HepG2 (cell line): Measurements from ENCODE around the gene SLC22A23. TPM values are rescaled to one million over a fixed set of nuclear protein-coding genes. Genes with fewer than 3 reads are reported as not detected.

Experiments used
- ATAC-seq: fragments of 200-7000 bp; cut with Tn5 transposase; 3 replicates; pipeline ENCODE4 v1.9.1; 2020; ENCODE audit warnings: mild to moderate bottlenecking, moderate library complexity
- BruUV-seq: library from RNA; stranded (reverse); fragments of 400-500 nt; replicated peaks from 2 replicates; lab custom pipeline; 2021; lab: Mats Ljungman, UMichigan
- CTCF ChIA-PET: fragments of 300-600 bp; formaldehyde crosslinking; extraction: SDS; loops from one replicate; lab custom pipeline; 2021; ENCODE audit warnings: low total read pairs, inconsistent platforms, low intra/inter-chr PET ratio; lab: Yijun Ruan, JAX
- POLR2A ChIA-PET: fragments of 350-600 bp; sonication (Branson Sonifier 250); formaldehyde crosslinking; loops from one replicate; lab custom pipeline; 2020; ENCODE audit warnings: antibody characterized with exemption, inconsistent platforms; lab: Yijun Ruan, JAX
- DNase-seq: peaks from one replicate; pipeline ENCODE4 v3.0.0-alpha.2; 2015; ENCODE audit warnings: low spot score
- FAIRE-seq: peaks from 3 replicates; lab custom pipeline; 2011; peaks lifted over from hg19 to GRCh38; lab: Jason Lieb, UNC
- H2AFZ ChIP-seq: one replicate; pipeline ENCODE4 v1.6.1; 2011; ENCODE audit warnings: low read length, inconsistent platforms
- H3K27ac ChIP-seq: fragments of 300-600 bp; 3 replicates; pipeline ENCODE4 v1.8.0; 2011; ENCODE audit warnings: mixed run types, mild to moderate bottlenecking, mixed read lengths, low read length, inconsistent platforms; ENCODE audit not compliant: insufficient read depth; ENCODE audit errors: extremely low read length
- H3K27me3 ChIP-seq, 2 experiments: fragments of 200-600 bp in 1 of 2; 2 replicates in 1 of 2; 3 replicates in 1 of 2; pipeline versions ENCODE4 v1.6.0 to v1.8.0; 2011; ENCODE audit warnings: low read length in 2 of 2, mild to moderate bottlenecking in 2 of 2, moderate library complexity in 2 of 2, inconsistent platforms in 1 of 2; ENCODE audit not compliant: insufficient read depth in 2 of 2, control insufficient read depth in 1 of 2
- H3K36me3 ChIP-seq, 2 experiments: fragments of 200-600 bp in 1 of 2; replicated peaks in 1 of 2; 2 replicates in 1 of 2; 3 replicates in 1 of 2; pipeline versions ENCODE4 v1.5.1 to v1.8.0; 2011; ENCODE audit warnings: low read length in 2 of 2, inconsistent platforms in 1 of 2; ENCODE audit not compliant: insufficient read depth in 2 of 2, control insufficient read depth in 1 of 2
- H3K4me1 ChIP-seq: 2 replicates; pipeline ENCODE4 v1.5.1; 2012; ENCODE audit warnings: low read length, inconsistent platforms; ENCODE audit not compliant: insufficient read depth
- H3K4me2 ChIP-seq: 2 replicates; pipeline ENCODE4 v1.6.0; 2011; ENCODE audit warnings: low read depth, low read length, inconsistent platforms
- H3K4me3 ChIP-seq, 3 experiments: fragments of 200-600 bp in 1 of 3; sonication (generic), shearing (Covaris generic) in 1 of 3; replicated peaks in 1 of 3; 2 replicates each; pipeline ENCODE4 v1.5.1; 2011 to 2016; ENCODE audit warnings: low read length in 3 of 3, inconsistent platforms in 2 of 3, low read depth in 2 of 3, mild to moderate bottlenecking in 2 of 3, control low read depth in 1 of 3, mixed read lengths in 1 of 3; ENCODE audit not compliant: insufficient read depth in 1 of 3
- H3K79me2 ChIP-seq: one replicate; pipeline ENCODE4 v1.6.1; 2011; ENCODE audit warnings: low read length, inconsistent platforms; ENCODE audit not compliant: insufficient read depth
- H3K9ac ChIP-seq: 2 replicates; pipeline ENCODE4 v1.6.0; 2011; ENCODE audit warnings: mild to moderate bottlenecking, low read depth, low read length, inconsistent platforms; ENCODE audit not compliant: insufficient read depth
- H3K9me3 ChIP-seq: 2 replicates; pipeline ENCODE4 v1.5.1; 2012; ENCODE audit warnings: mild to moderate bottlenecking, low read length
- H4K20me1 ChIP-seq: 2 replicates; pipeline ENCODE4 v1.6.0; 2011; ENCODE audit warnings: inconsistent platforms, mild to moderate bottlenecking, low read length, moderate library complexity; ENCODE audit not compliant: insufficient read depth
- EP300 ChIP-seq, 3 experiments: sonication (generic) in 1 of 3; formaldehyde crosslinking in 1 of 3; IDR thresholded peaks; 2 replicates each; pipeline versions ENCODE4 v1.5.1 to v1.6.1; 2011 to 2020; ENCODE audit warnings: low read depth in 2 of 3, low read length in 2 of 3, borderline replicate concordance in 1 of 3, improper control_type of control experiment in 1 of 3, mild to moderate bottlenecking in 1 of 3, missing genetic modification reagents in 1 of 3, moderate library complexity in 1 of 3
- GABPA ChIP-seq, 2 experiments: IDR thresholded peaks; 2 replicates each; pipeline ENCODE4 v1.6.1; 2011 to 2016; ENCODE audit warnings: low read depth in 2 of 2, low read length in 1 of 2, missing biosample characterization in 1 of 2, missing genetic modification characterization in 1 of 2
- KDM5A ChIP-seq: fragments of 200-600 bp; sonication (generic); IDR thresholded peaks from 2 replicates; pipeline ENCODE4 v1.7.0; 2018; ENCODE audit warnings: antibody characterized with exemption, mild to moderate bottlenecking, low read length, borderline replicate concordance
- MXI1 ChIP-seq: IDR thresholded peaks from 3 replicates; pipeline ENCODE4 v1.6.1; 2012; ENCODE audit warnings: low read depth, low read length, inconsistent platforms, borderline replicate concordance
- SATB2 ChIP-seq: sonication (generic); formaldehyde crosslinking; IDR thresholded peaks from 2 replicates; pipeline ENCODE4 v1.5.0; 2020; ENCODE audit warnings: missing genetic modification reagents
- SCMH1 ChIP-seq: sonication (generic); formaldehyde crosslinking; IDR thresholded peaks from 2 replicates; pipeline ENCODE4 v1.9.0; 2021; ENCODE audit warnings: missing genetic modification reagents, mild to moderate bottlenecking, borderline replicate concordance
- SOX13 ChIP-seq, 3 experiments: fragments of 450-650 bp in 1 of 3; sonication (generic) in 1 of 3; formaldehyde crosslinking in 1 of 3; IDR thresholded peaks in 2 of 3; conservative IDR thresholded peaks in 1 of 3; 2 replicates each; pipeline versions ENCODE4 v1.5.0 to v1.6.1; 2016 to 2020; ENCODE audit warnings: antibody characterized with exemption in 1 of 3, mild to moderate bottlenecking in 1 of 3, missing compliant biosample characterization in 1 of 3, missing genetic modification reagents in 1 of 3, moderate library complexity in 1 of 3
- SP140L ChIP-seq: sonication (generic); formaldehyde crosslinking; IDR thresholded peaks from 2 replicates; pipeline ENCODE4 v1.4.0; 2020; ENCODE audit warnings: missing genetic modification reagents, borderline replicate concordance
- ZBTB21 ChIP-seq: sonication (generic); formaldehyde crosslinking; IDR thresholded peaks from 2 replicates; pipeline ENCODE4 v1.4.0; 2020; ENCODE audit warnings: missing genetic modification reagents
- ZFP41 ChIP-seq: sonication (generic); formaldehyde crosslinking; IDR thresholded peaks from 2 replicates; pipeline ENCODE4 v1.4.0; 2020; ENCODE audit warnings: mild to moderate bottlenecking, missing genetic modification reagents, borderline replicate concordance
- ZNF546 ChIP-seq: sonication (generic); formaldehyde crosslinking; conservative IDR thresholded peaks from 2 replicates; pipeline ENCODE4 v1.8.1; 2023; ENCODE audit warnings: mild to moderate bottlenecking, missing genetic modification reagents
- WGBS: methylation state at CpG from one replicate; pipeline ENCODE4 v1.1.6; 2017; ENCODE audit warnings: low lambda C conversion rate; 5-methylcytosine and 5-hydroxymethylcytosine counted together
- in situ Hi-C: cut with HindIII; loops from 2 replicates; pipeline ENCODE4 v1.10.0; 2017; ENCODE audit warnings: low pct_unique_long_range_greater_than_20kb; ENCODE audit not compliant: extremely low pct_ligation_motif_present
- intact Hi-C: fragments of 100-400 bp; cut with micrococcal nuclease; formaldehyde crosslinking; loops from one replicate; pipeline ENCODE4 v1.10.0; 2022; ENCODE audit not compliant: unreplicated experiment
- polyA plus RNA-seq, 8 experiments: library from polyadenylated mRNA; depleted of rRNA in 3 of 8; stranded (reverse) in 7 of 8; unstranded in 1 of 8; fragments of >200 nt; fragmentation: Illumina TruSeq in 4 of 8; extraction: Trizol in 4 of 8; gene quantifications; 2 replicates each; pipeline versions ENCODE4 v1.2.1 to v1.2.3, GENCODE V29; 2011 to 2016; ENCODE audit warnings: low read depth in 4 of 8, missing spikeins in 1 of 8, mixed read lengths in 1 of 8; ENCODE audit not compliant: insufficient read depth in 1 of 8
- total RNA-seq, 5 experiments: library from RNA; depleted of rRNA; stranded (reverse); fragments of >200 nt; fragmentation: Illumina TruSeq; extraction: Trizol; gene quantifications; 2 replicates each; pipeline ENCODE4 v1.2.3, GENCODE V29; 2016; ENCODE audit warnings: low read depth in 1 of 5
- TF ChIP-seq, protein P1 (sequence below): sonication (generic); formaldehyde crosslinking; IDR thresholded peaks from 2 replicates; pipeline ENCODE4 v1.5.0; 2020; ENCODE audit warnings: missing genetic modification reagents, mild to moderate bottlenecking, borderline replicate concordance
- TF ChIP-seq, protein P2 (sequence below): sonication (generic); formaldehyde crosslinking; IDR thresholded peaks from 2 replicates; pipeline ENCODE4 v1.4.0; 2020; ENCODE audit warnings: mild to moderate bottlenecking, missing genetic modification reagents
- TF ChIP-seq, protein P3 (sequence below): sonication (generic); formaldehyde crosslinking; IDR thresholded peaks from 2 replicates; pipeline ENCODE4 v1.5.0; 2020; ENCODE audit warnings: missing genetic modification reagents
- TF ChIP-seq, protein P4 (sequence below): sonication (generic); formaldehyde crosslinking; conservative IDR thresholded peaks from 2 replicates; pipeline ENCODE4 v1.8.0; 2022; ENCODE audit warnings: low read depth, missing genetic modification reagents

SLC22A23 gene
- total and polyA plus RNA-seq, 2 of the 13 experiments (the other 11 are each of a cell fraction or from before 2014, with no cell fraction given) = 11.8 to 17.5 TPM

DNA sequence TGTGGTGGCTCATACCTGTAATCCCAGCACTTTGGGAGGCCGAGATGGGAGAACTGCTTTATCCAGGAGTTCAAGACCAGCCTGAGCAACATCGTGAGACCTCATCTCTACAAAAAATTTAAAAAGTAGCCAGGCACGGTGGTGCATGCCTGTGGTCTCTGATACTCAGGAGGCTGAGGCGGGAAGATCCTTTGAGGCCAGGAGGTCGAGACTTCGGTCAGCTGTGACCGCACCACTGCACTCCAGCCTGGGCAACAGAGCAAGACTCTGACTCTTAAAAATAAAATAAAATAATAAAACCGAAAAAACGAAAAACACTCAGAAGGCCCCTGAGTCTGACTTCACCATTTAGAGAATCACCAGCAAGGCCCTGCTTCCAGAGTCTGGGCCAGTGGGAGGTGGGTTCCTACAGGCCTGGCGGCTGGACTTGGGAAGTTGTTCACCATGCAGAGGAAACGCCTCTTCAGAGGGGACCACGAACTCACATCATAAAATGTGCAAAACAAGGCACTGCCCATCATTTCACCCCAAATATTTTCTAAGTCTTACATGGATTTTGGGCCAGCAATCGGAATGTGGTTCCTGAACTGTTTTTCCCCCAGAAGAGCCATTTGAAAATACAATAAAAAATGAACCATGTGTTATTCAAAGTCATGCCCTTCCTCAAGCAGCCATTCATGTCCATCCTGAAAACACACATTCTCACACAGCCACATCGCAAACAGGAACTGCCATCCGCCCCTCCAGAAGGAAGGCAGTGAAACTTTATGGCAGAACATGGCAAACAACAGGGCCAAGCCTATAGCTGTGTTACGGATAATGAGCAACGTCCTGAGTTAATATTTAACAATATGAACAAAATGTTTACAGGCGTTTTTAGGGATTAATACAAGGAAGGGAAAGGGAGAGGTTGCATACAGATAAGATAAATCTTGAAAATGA is 57.8 kb downstream of the SLC22A23 start:
- DNase-seq (peak; percentile 54), ATAC-seq (no peak), FAIRE-seq (peak; percentile 66)
- CTCF ChIA-PET = no interaction called here
- BruUV-seq = no TSS peak
- Histone ChIP-seq H3K36me3 (peaks cover 4 to 24% of the 10 kb centered on the region in 2 experiments), H3K27me3 (no peaks in the 10 kb centered on the region), H3K9me3 (no peaks in the 10 kb centered on the region), H3K4me3 (no peak overlapping the region), H3K27ac (peak overlapping the region; percentile 41), H2AFZ (no peak overlapping the region), H3K4me2 (peak overlapping the region; percentile 10; the same call in 1 of the 2 replicates), H4K20me1 (no peaks in the 10 kb centered on the region), H3K4me1 (peaks cover 89% of the 10 kb centered on the region), H3K9ac (no peak overlapping the region), H3K79me2 (peaks cover 67% of the 10 kb centered on the region)
- POLR2A ChIA-PET = interaction anchor here (1.4 to 2.2 kb wide), 5 partner anchors 10 to 28 kb away, joined by 4 to 15 read pairs (median 7); no protein-coding TSS in a partner anchor
- WGBS = 77% methylated on average over 18 of the region's 18 CpGs
- in situ Hi-C loops (no loop called here), intact Hi-C loops (no loop called here)
- TF ChIP-seq ZBTB21 (CRISPR knock-in tag) (no peak), ZFP41 (CRISPR knock-in tag) (no peak), SOX13 (IDR thresholded peaks at IDR 0.05) (no peak), SOX13 (CRISPR knock-in tag; conservative IDR thresholded peaks at IDR 0.05 in 1 of 2, IDR thresholded peaks at IDR 0.05 in 1 of 2) (peak in 1 of 2 experiments; percentile 74; a peak in 2 of 4 replicates), SATB2 (CRISPR knock-in tag) (no peak), SCMH1 (CRISPR knock-in tag) (no peak), KDM5A (no peak), MXI1 (no peak), GABPA (IDR thresholded peaks at IDR 0.05; ENCODE audit: low read depth, low read length) (no peak), GABPA (CRISPR knock-in tag; IDR thresholded peaks at IDR 0.05; ENCODE audit: low read depth) (peak; percentile 49), EP300 (IDR thresholded peaks at IDR 0.05; ENCODE audit: low read depth in 2 of 2, low read length in 2 of 2) (peak in 1 of 2 experiments; percentile 41; a peak in 1 of 4 replicates), EP300 (CRISPR knock-in tag; IDR thresholded peaks at IDR 0.05; ENCODE audit: borderline replicate concordance) (no peak), ZNF546 (CRISPR knock-in tag) (0 out of 2 replicates have a peak, but pooled peaks have one; percentile 68), SP140L (no peak)
- TF ChIP-seq, protein P1, sequence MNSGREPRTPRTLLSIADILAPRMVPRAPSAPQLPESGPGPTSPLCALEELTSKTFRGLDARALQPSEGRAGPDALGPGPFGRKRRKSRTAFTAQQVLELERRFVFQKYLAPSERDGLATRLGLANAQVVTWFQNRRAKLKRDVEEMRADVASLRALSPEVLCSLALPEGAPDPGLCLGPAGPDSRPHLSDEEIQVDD (CRISPR knock-in tag) = no peak
- TF ChIP-seq, protein P2, sequence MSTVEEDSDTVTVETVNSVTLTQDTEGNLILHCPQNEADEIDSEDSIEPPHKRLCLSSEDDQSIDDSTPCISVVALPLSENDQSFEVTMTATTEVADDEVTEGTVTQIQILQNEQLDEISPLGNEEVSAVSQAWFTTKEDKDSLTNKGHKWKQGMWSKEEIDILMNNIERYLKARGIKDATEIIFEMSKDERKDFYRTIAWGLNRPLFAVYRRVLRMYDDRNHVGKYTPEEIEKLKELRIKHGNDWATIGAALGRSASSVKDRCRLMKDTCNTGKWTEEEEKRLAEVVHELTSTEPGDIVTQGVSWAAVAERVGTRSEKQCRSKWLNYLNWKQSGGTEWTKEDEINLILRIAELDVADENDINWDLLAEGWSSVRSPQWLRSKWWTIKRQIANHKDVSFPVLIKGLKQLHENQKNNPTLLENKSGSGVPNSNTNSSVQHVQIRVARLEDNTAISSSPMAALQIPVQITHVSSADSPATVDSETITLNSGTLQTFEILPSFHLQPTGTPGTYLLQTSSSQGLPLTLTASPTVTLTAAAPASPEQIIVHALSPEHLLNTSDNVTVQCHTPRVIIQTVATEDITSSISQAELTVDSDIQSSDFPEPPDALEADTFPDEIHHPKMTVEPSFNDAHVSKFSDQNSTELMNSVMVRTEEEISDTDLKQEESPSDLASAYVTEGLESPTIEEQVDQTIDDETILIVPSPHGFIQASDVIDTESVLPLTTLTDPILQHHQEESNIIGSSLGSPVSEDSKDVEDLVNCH = no peak
- TF ChIP-seq, protein P3, sequence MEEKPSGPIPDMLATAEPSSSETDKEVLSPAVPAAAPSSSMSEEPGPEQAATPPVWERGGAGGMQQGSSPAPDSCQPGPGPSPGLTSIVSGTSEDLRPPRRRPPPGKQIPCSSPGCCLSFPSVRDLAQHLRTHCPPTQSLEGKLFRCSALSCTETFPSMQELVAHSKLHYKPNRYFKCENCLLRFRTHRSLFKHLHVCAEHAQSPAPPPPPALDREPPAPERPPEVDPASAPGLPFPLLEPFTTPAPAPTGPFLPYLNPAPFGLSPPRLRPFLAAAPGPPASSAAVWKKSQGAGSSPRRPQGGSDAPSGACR = no peak; the same call in 1 of the 2 replicates
- TF ChIP-seq, protein P4, sequence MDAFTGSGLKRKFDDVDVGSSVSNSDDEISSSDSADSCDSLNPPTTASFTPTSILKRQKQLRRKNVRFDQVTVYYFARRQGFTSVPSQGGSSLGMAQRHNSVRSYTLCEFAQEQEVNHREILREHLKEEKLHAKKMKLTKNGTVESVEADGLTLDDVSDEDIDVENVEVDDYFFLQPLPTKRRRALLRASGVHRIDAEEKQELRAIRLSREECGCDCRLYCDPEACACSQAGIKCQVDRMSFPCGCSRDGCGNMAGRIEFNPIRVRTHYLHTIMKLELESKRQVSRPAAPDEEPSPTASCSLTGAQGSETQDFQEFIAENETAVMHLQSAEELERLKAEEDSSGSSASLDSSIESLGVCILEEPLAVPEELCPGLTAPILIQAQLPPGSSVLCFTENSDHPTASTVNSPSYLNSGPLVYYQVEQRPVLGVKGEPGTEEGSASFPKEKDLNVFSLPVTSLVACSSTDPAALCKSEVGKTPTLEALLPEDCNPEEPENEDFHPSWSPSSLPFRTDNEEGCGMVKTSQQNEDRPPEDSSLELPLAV (CRISPR knock-in tag) = no peak
